ENCODE results near the gene MAN2A1.

Gene MAN2A1

DNA sequence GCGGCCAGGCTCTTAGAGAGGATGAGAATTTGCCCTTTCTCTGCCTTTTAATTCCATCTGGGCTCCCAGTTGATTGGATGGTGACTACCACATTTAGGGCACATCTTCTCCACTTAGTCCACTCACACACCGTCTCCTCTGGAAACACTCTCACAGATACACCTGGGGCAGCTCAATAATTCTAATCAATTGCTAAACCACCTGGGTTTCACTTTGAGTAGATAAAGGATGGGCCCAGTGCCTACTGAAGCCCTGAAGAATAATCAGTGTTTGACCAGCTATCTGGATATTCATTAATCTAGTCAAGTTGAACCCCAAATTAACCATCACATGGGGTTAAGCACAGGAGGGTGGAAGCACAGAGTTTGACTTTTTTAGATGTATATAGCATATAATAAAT, 19.1 kb downstream of the MAN2A1 start:
- DNase-seq: no peak

DNA sequence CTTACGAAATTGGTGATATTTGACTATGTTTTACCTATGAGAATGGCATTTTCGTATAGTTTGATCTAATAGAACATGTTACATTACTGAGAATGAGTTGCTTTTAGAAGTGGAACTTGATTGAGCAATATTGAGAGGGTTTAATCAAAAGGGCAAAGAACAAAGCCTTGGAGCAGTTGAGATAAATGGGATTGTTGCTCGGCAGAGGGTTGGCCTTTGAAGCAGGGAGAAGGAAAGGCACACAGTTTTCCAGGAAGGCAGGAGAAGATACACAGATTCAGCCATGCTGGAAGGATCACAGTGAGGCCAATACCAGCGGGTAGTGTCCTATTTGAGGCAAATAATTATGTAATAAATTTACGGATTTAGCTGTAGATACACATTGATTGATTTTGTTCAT, 19.5 kb downstream of the MAN2A1 start:
- no peak for DNase-seq

DNA sequence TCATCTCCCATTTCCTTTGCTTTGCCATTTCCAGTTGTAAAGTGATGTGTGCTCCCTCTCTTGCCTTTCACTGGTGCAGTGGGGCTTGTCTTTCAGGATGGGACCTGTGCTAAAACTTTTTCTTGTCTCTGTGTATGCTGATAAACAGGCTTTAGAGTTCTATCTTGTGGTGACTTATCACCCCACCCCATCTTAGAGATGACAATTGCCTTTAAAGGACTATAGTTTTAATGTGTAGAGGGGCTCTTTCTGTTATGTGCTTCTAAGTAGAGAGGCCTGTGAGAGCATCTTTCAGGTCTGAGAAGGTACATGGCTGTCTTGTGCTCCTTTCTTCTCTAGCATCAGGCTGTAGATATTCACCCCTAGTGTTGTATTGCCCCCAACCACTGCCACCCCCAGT, 21.9 kb downstream of the MAN2A1 start:
- DNase-seq: no peak

DNA sequence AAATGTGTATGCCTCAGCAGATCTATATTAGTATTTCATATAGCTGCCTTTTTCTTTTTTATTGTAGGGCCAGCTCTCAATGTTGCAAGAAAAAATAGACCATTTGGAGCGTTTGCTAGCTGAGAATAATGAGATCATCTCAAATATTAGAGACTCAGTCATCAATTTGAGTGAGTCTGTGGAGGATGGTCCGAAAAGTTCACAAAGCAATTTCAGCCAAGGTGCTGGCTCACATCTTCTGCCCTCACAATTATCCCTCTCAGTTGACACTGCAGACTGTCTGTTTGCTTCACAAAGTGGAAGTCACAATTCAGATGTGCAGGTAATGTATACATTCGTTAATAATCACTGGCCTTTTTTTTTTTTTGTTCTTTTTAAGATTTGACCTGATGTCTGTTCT, 23.7 kb downstream of the MAN2A1 start:
- no peak for DNase-seq

DNA sequence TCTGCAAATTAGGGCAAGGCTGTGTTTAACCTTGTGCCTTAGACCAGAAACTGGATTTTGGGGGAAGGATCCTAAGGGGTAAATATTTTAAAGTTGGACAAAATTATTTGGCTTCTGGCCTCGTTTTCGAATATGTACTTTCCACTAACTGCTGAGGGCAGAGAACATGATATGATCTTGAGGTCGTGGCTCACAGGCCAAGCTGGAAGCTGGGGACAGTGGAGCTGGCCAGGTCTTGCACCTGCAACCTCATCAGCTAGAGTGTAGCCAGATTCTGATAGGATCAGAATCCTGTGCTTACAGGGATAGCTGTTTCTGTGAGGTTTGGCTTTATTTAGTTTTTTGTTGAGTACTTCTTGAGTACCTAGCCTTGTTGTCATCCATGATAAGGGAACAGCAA, 24.9 kb downstream of the MAN2A1 start:
- DNase-seq: no peak

DNA sequence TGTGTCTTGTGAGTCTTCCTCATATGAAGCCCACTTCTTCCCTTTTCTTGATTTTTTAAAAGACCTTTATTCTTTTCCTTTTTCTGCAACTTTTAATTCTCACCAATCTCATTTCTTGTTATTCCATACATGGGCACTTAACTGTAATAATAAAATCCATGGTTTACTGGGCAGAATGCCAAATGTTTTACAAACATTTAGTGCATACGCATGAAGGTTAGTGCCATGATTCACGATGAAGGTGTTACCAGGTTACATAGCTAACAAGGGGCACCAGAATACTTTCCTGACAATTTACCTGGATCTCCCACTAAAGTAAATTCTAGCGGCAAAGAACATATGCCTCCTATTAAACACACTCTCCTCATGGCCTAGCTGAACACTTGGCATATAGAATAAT, 28.5 kb downstream of the MAN2A1 start:
- DNase-seq: no peak

DNA sequence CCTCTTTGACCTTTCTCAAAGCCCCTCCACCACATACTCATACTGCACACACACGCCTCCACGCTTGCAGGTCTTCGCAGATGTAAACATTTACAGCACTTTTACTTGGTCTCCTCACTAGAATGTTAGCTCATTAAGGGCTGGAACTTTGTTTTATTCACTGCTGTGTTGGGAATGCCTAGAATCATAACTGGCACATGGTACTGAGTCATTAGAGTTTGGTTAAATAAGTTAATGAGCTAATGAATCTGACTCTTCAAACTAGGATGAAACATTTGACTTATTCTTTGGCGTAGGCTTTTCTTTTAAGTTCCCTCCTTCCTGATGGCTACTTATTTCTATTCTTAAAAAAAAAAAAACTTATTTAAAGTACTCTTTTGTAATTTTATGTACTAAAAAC, 28.9 kb downstream of the MAN2A1 start:
- DNase-seq: no peak

DNA sequence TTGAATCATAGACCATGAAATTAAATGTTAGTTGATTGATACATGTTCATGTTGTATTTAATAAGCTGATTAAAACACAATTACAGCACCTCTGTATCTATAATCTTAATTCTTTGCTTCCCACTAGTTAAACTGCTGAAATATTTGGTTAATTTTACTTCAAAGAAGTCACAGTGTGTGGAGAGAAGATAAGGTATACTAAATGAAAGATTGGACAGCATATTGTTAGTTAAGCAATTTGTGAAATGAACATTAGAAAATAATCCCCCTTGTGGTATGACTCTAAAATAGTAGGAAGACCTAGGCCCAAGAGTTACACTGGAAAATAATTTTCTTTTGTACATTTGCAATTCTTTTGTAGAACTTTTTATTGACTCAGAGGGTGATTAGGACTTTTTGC, 30.3 kb downstream of the MAN2A1 start:
- DNase-seq: no peak

DNA sequence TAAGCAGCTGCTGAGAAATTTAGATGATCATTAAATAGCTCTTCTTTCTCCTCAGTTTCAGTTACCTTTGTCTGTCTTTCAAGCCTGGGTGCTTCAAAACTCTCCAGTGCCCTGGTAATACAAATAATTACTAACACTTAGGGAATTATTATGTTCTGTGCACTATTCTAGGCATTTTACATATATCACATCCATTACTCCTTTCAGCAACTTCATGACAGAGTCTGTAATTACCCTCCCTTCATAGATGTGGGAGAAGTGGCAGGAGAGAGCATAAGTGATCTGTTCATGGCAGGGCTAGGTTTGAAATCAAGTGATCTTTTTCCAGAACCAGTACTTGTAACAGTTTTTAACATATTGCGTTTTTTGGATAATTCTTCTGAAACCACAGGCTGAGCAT, 32.0 kb downstream of the MAN2A1 start:
- DNase-seq: no peak

DNA sequence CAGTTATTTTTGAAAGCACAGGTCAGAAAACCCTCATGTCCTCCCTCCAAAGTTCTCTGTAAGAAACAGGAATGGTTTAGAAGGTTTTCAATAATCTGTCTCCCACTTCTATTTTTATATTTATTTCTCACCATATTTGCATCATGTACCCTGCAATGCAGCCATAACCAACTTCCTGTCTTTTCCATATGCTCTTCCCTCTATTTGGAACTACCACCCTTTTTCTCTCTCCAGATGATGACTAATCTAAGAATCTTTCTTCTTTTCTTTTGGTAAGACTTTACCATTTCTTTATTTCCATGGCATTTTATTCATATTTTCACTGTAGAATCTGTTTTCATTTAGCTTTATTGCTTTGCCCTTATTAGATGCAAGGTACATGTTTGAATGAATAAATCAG, 33.9 kb downstream of the MAN2A1 start:
- DNase-seq: no peak

DNA sequence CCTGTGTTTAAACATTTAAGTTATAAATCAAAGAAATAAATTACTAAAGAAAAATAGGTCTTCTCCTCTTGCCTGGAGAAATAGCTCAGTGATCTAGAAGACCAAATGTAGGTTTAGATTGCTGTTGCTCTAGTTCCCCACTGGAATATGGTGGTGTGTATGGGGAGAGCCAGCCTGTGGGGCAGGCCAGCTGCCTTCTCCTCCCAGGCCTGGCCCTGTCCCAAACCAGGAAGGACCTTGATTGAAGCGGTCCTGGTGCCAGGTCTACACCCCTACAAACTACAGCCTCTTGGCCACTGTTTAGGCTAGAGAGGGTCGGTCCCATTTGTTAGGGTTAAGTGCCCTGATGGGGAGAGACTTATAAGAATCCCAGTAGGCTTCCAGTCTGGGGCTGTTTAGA, 35.4 kb downstream of the MAN2A1 start:
- no peak for DNase-seq

DNA sequence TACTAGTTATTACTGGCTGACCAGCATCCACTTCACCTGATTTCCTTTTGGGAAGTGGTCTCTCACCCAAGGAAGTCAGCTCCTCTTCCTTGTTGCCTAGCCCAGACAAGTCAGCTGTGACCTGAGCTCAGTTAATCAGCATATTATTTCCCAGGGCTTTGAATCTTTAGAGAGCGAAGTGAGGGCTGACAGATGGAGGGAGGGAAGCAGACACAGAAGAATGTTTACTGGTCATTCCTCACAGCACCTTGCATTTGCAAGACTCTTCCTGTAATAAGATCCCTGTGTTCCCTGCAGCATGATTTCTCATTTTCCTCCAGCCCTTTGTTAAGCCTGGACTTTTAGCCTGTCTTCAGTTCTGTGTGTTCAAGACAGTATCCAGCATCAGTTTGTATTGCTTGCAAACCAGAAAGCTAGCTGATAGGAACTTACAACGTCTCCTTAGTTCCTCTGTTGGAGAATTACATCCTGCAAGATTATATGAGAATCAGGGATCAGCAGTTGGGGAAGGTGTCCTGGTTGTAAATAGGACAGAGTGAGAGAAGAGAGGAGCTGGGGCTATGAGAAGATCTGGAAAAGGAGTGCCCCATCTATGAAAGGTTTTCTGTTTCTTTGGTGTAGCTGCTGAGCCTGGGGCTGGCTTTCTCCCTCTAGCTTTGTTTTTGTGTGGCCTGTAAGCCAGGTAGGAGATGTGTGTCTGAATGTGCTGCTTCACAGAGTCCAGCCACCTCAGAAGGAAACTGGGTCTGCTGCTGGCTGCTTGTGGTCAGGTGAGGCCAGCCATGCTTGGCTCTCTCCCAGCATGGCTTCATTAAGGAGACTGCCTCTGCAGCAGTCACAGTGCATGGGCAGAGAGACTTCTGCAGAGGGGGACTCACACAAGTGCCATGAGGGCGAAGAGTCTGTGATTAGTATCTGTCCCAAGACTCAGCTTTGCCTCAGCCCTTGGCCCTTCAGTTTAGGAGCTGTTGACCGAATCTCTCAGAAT, 50.3 kb downstream of the MAN2A1 start:
- DNase-seq: no peak

DNA sequence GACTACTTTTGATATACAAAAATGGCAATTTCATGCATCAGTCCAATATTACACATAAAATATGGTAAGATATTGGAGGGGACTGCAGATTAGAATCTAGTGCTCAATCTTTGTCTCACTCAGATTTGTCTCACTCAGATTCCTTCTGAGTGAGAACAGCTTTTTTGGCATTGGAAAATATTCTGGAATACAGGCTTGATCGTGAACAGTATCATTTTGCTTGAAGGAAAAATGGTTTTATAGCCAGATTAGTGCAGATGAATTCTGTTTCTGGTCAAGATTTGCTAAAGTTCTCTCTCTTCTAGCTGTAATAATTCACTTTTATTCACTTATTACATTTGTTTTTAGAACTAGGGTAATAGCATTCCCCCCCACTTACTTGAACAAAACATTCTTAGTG, 51.2 kb downstream of the MAN2A1 start:
- DNase-seq: no peak

DNA sequence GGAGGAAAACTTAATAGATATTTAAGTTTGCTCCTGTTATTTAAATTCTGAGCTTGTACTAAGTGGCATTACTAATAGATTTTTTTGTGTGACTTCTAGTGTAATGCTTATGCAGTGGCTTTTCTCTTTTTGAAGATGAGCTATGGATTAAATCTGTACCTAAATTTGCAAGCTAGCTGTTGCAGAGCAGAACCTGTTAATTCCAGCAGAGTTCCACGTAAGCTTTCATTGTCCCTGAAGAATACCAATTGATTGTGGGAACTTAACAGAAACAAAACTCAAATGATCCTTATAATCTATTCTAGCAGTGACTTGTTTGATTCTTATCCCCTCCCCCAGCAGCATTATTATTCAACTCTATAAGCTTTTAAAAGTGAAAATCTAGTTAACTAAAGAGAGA, 51.7 kb downstream of the MAN2A1 start:
- DNase-seq: no peak

DNA sequence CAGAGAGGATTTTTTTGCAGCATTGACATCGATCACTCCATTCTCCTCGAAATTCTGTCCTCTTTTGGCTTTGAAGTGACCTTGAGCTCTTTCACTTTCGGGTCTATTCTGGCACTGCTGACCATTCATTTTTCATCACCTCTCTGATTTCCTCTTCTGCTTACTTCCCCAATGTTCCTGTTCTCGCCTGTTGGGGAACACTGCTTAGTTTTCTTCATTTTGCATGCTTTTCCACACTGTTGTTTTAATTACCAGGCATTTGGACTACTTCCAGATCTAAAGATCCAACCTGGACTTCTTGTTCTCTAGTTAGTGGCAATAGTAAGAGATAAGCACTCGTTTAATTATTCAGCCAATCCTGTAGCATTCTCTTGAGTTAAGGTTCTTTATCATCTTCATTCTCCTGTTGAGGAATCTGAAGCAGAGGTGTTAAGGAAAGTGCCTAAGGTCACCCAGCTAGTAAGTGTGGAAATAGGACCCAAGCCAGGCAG, 53.4 kb downstream of the MAN2A1 start:
- DNase-seq: no peak

DNA sequence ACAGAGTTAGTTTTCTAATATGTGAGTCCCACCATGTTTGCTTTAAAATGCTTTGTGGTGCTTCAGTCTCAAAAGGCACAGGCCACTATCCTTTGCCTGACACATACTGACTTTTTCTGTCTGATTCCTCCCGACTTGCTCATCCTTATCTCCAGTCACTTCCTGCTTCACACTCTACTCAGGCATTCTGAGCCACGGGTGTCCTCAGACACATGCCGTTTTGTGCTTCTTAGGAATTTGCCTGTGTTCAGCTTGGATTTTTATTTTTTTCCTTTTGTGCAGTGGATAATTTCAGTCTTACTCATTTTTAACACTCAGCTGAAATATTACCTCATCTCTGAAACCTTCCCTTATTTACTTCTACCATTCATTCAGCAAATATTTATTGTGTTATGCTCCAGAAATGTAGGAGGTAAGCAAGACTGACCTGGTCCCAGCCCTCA, 54.1 kb downstream of the MAN2A1 start:
- DNase-seq: no peak

DNA sequence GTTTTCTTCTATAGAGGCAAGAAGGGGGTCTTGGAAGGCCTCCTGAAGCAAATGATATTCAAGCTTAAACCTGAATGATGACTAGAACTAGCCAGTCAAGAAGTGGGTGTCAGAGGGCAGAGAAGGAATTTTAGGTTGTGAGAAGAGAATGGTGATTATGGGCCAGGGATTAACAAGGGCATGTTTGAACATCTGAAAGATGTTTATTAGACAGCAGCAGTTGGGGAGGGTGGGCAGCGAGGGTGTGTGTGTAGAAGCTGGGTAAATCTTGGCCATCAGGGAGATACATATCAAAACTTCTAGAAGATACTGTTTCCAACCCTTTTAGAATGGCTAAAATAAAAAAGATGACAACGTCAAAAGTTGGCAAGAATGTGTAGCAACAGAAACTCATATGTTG, 54.5 kb downstream of the MAN2A1 start:
- no peak for DNase-seq

DNA sequence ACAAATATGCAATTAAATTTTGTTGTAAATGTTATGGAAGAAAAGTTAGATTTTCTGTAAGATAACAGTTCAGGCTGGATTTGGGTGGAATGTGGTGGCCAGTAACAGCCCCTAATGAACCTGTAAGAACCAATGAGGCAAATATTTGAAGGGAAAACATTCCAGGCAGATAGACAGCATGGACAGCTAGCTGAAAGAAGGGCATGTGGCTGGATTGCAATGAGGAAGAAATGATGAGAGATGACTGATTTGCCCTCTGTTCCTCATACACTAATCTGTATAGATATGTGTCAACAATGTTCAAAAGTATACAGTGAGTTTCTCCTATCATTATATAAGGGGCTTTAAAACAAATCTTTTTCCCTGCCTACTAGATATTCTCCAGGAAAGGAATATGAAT, 58.8 kb downstream of the MAN2A1 start:
- DNase-seq: no peak

DNA sequence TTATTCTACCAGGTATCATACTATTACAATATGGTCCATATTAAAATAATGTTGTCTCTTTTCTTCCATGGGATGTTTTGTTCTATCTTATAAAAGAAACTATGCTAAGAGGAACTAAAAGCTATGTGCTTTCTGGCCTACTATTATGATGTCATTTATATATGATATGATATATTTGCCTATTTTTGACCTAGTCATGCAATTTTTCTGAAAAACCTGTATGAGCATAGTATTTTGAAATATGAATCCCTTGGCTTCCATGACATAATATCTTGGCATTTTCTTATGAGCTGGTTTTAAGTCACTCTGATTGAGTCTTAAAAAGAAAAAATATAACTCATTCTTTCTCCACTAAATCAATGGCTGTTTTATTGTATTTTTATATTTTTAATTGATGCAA, 60.7 kb downstream of the MAN2A1 start:
- DNase-seq: no peak

DNA sequence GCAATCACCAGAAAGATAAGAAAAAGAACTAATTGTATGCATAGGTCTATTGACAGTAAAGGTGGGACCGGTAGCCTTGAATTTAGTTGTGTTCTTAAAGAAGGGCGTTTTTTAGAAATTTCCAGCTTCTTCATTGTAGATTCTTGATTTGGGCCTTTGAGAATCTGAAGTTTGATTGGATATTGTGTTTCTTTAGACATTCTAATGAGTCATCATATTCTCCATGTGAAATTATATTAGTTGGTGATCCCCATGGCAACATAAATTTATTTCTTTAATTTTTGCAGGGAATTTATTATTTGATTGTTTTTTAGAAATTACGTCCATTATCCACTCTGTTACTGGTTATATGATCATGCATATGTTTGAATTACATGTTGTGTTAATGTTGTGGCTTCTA, 63.6 kb downstream of the MAN2A1 start:
- DNase-seq: no peak

DNA sequence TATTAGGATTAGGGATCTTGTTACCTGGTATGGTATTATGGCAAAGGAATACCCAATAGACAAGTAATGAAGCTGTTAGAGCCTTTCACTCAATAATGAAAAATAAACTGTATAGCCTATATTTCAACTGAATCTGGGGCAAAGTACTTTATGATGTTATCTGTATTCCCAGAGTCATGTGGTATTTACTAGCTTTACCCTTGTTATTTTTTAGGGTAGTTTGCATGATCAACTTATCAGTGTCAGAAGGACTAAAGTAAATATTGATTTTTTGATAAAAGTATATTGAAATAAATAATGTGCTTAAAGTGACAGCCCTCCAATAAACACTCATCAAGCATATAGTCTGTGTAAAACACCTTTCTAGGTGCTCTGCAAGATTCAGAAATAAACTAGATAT, 64.6 kb downstream of the MAN2A1 start:
- DNase-seq: no peak

DNA sequence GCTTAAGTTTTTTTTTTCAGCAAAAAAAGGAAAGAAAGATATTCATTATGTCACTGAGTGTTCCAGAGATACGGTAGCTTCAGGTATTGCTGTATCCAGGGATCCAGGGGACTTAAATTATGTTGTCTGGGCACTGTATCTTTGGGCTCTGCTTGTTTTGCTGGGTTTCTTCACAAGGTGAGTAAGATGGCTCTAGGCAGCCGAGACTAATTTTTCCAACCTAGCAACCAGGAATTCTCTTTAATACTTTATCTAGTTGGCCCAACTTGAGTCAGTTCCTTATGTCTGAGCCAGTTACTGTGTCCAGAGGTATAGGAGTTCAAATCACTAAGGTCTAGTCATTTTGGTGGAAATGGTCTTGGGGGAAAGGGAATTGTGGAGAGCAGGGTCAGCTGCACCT, 66.0 kb downstream of the MAN2A1 start:
- no peak for DNase-seq

DNA sequence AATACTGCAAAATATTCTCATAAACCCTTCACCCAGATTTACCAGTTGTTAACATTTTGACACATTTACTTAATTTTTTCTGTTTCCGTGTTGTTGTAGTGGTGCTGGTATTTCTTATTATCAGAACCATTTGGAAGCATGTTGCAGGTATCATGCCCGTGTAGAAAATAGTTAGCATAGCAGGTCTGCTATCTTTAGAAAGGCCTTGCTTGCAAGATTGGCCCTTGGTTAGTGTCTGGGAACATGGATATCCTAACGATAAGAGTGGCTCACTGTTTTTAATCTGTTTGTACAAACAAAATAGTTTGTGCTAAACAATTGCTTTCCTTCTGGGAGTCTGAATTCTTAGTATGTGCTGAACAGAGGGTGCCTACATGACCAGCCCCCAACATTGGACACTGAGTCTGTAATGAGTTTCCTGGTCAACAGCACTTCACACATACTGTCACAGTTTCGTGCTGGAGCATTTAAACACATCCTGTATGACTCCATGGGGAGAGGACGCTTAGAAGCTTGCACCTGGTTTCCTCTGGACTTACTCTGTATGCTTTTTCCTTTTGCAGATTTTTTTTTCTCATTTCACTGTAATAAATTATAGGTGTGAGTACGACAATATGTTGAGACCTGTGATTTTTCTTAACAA, 66.9 kb downstream of the MAN2A1 start:
- no peak for DNase-seq

DNA sequence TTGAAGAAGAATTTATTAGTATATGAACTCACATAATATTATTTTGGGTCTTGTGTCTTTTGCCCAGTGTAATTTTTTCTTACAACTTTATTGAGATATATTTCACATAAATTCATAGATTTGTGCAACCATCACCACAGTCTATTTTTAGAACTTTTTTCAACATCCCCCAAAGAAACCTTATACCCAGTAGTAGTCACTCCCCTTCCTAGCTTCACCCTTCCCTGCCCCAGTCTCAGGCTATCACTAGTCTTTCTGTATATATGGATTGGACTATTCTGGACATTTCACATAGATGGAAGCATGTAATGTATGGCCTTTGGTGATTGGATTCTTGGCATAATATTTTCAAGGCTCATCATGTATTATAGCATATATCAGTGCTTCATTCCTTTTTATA, 67.8 kb downstream of the MAN2A1 start:
- no peak for DNase-seq
